Activated CD8-positive, alpha-beta T cell treated with anti-CD3 and anti-CD28 coated beads for 36 hours (primary cell): ENCODE data around the gene NCKAP1. TPM values are rescaled to one million over a fixed set of nuclear protein-coding genes. Genes with fewer than 3 reads are reported as not detected.
"Not testable (repeated sequence)": the region's sequence is repeated elsewhere in the genome, so short reads cannot be mapped to it uniquely, and the experiment has no call there.

Experiments
- ATAC-seq: fragments of 200-7000 bp; cut with Tn5 transposase; one replicate; pipeline ENCODE4 v1.10.0; 2021; ENCODE audit warnings: mild to moderate bottlenecking, moderate library complexity
- CTCF ChIA-PET: fragments of 350-600 bp; sonication (Branson Sonifier 250); formaldehyde crosslinking; loops from one replicate; lab custom pipeline; 2021; ENCODE audit warnings: antibody characterized with exemption; lab: Charles Lee
- POLR2A ChIA-PET: fragments of 350-600 bp; sonication (Branson Sonifier 250); formaldehyde crosslinking; loops from one replicate; lab custom pipeline; 2021; ENCODE audit warnings: antibody characterized with exemption; lab: Charles Lee
- DNase-seq: peaks from one replicate; pipeline ENCODE4 v3.0.0-alpha.2; 2020
- H3K27ac Mint-ChIP-seq: one replicate; pipeline ENCODE4 v1.8.0; 2021; ENCODE audit warnings: mild to moderate bottlenecking, mixed read lengths
- H3K27me3 Mint-ChIP-seq: one replicate; pipeline ENCODE4 v1.8.0; 2021; ENCODE audit warnings: mixed read lengths
- H3K36me3 Mint-ChIP-seq: one replicate; pipeline ENCODE4 v1.8.0; 2021; ENCODE audit warnings: low read depth, mixed read lengths
- H3K4me1 Mint-ChIP-seq: one replicate; pipeline ENCODE4 v1.8.0; 2021; ENCODE audit warnings: low read depth, mixed read lengths
- H3K4me3 Mint-ChIP-seq: one replicate; pipeline ENCODE4 v1.8.0; 2021; ENCODE audit warnings: mild to moderate bottlenecking, moderate library complexity, mixed read lengths
- H3K9me3 Mint-ChIP-seq: one replicate; pipeline ENCODE4 v1.8.0; 2021; ENCODE audit warnings: mixed read lengths
- CTCF ChIP-seq: fragments of 200-600 bp; IDR thresholded peaks from one replicate; pipeline ENCODE4 v1.8.0; 2022; ENCODE audit warnings: antibody characterized with exemption, mild to moderate bottlenecking
- intact Hi-C: fragments of 100-400 bp; cut with micrococcal nuclease; formaldehyde crosslinking; loops from one replicate; pipeline ENCODE4 v1.10.0; 2022
- total RNA-seq, 2 experiments: library from RNA; stranded (reverse); gene quantifications; one replicate each; pipeline ENCODE4 v1.2.3, GENCODE V29; 2021

NCKAP1 gene
- total RNA-seq, 2 experiments from 2014 or later: 3.1 to 3.9 TPM

- intact Hi-C loops: no loop called here
- CTCF ChIA-PET: interaction anchor here (1.0 kb wide), 1 partner anchor 14 kb away, joined by 3 read pairs; no protein-coding TSS in a partner anchor
- H3K27ac Mint-ChIP-seq: no peak overlapping the region
Measured at GRCh38 chr2:182994228-182994912, 43.9 kb downstream of the NCKAP1 start.

GRCh38 chr2:182982941-182983340, 55.3 kb downstream of the NCKAP1 start:
- ATAC-seq: no peak
- H3K36me3 Mint-ChIP-seq: no peaks in the 10 kb centered on the region
- no peaks in the 10 kb centered on the region for H3K27me3 Mint-ChIP-seq
- CTCF ChIA-PET: no interaction called here
- no peak for DNase-seq
- intact Hi-C loops: loop anchor here (5.0 kb wide), 2 partner anchors 316 to 796 kb away; no protein-coding TSS in a partner anchor
- no peak for TF ChIP-seq CTCF
- H3K27ac Mint-ChIP-seq: no peak overlapping the region
- no peaks in the 10 kb centered on the region for H3K4me1 Mint-ChIP-seq
- H3K4me3 Mint-ChIP-seq: no peak overlapping the region
- POLR2A ChIA-PET: no interaction called here
- H3K9me3 Mint-ChIP-seq: no peaks in the 10 kb centered on the region

More at GRCh38 chr2:182994228-182994912, 43.9 kb downstream of the NCKAP1 start:
- no peaks in the 10 kb centered on the region for H3K4me1 Mint-ChIP-seq
- no peaks in the 10 kb centered on the region for H3K9me3 Mint-ChIP-seq
- H3K4me3 Mint-ChIP-seq: no peak overlapping the region
- DNase-seq: no peak
- ATAC-seq: no peak
- TF ChIP-seq CTCF: no peak
- no peaks in the 10 kb centered on the region for H3K36me3 Mint-ChIP-seq
- POLR2A ChIA-PET: no interaction called here
- no peaks in the 10 kb centered on the region for H3K27me3 Mint-ChIP-seq

GRCh38 chr2:182981475-182981874, 56.8 kb downstream of the NCKAP1 start:
- CTCF ChIA-PET: interaction anchor here (0.6 to 1.8 kb wide), 5 partner anchors 84 to 715 kb away, joined by 3 to 6 read pairs (median 3); no protein-coding TSS in a partner anchor
- intact Hi-C loops: loop anchor here (5.0 kb wide), 2 partner anchors 314 to 794 kb away; no protein-coding TSS in a partner anchor
- POLR2A ChIA-PET: not testable (repeated sequence)

GRCh38 chr2:182980652-182981051, 57.6 kb downstream of the NCKAP1 start:
- POLR2A ChIA-PET: interaction anchor here (0.7 kb wide), 1 partner anchor 1775 kb away, joined by 3 read pairs; no protein-coding TSS in a partner anchor
- no peaks in the 10 kb centered on the region for H3K27me3 Mint-ChIP-seq
- H3K27ac Mint-ChIP-seq: no peak overlapping the region
- ATAC-seq: no peak
- TF ChIP-seq CTCF: no peak
- intact Hi-C loops: loop anchor here (5.0 kb wide), 2 partner anchors 313 to 793 kb away; no protein-coding TSS in a partner anchor
- no peak for DNase-seq
- no peaks in the 10 kb centered on the region for H3K36me3 Mint-ChIP-seq
- CTCF ChIA-PET: interaction anchor here (0.6 to 2.2 kb wide), 25 partner anchors 10 to 795 kb away, joined by 3 to 26 read pairs (median 4); partner anchors contain the start of genes DNAJC10 and NCKAP1
- H3K4me3 Mint-ChIP-seq: no peak overlapping the region
- H3K4me1 Mint-ChIP-seq: no peaks in the 10 kb centered on the region
- no peaks in the 10 kb centered on the region for H3K9me3 Mint-ChIP-seq

More at GRCh38 chr2:182981475-182981874, 56.8 kb downstream of the NCKAP1 start:
- DNase-seq, H3K4me3 Mint-ChIP-seq, H3K27ac Mint-ChIP-seq, H3K9me3 Mint-ChIP-seq, ATAC-seq, H3K4me1 Mint-ChIP-seq, H3K36me3 Mint-ChIP-seq, H3K27me3 Mint-ChIP-seq: not testable (repeated sequence)

- ChIA-PET CTCF (interaction anchor here (0.6 to 2.2 kb wide), 29 partner anchors 10 to 795 kb away, joined by 3 to 26 read pairs (median 4); partner anchors contain the start of genes DNAJC10 and NCKAP1), POLR2A (interaction anchor here (0.7 kb wide), 1 partner anchor 1774 kb away, joined by 3 read pairs; no protein-coding TSS in a partner anchor)
- H3K27ac Mint-ChIP-seq: no peak overlapping the region
- TF ChIP-seq CTCF: peak; percentile 89
- intact Hi-C loops: loop anchor here (5.0 kb wide), 2 partner anchors 313 to 793 kb away; no protein-coding TSS in a partner anchor
- no peaks in the 10 kb centered on the region for H3K9me3 Mint-ChIP-seq
- no peak for ATAC-seq
- H3K4me3 Mint-ChIP-seq: no peak overlapping the region
- no peaks in the 10 kb centered on the region for H3K36me3 Mint-ChIP-seq
- no peak for DNase-seq
- no peaks in the 10 kb centered on the region for H3K4me1 Mint-ChIP-seq
- no peaks in the 10 kb centered on the region for H3K27me3 Mint-ChIP-seq
Measured at GRCh38 chr2:182980115-182980514, 58.1 kb downstream of the NCKAP1 start.
